Measurements from ENCODE around the gene CST5.

- TF ChIP-seq, protein P1, sequence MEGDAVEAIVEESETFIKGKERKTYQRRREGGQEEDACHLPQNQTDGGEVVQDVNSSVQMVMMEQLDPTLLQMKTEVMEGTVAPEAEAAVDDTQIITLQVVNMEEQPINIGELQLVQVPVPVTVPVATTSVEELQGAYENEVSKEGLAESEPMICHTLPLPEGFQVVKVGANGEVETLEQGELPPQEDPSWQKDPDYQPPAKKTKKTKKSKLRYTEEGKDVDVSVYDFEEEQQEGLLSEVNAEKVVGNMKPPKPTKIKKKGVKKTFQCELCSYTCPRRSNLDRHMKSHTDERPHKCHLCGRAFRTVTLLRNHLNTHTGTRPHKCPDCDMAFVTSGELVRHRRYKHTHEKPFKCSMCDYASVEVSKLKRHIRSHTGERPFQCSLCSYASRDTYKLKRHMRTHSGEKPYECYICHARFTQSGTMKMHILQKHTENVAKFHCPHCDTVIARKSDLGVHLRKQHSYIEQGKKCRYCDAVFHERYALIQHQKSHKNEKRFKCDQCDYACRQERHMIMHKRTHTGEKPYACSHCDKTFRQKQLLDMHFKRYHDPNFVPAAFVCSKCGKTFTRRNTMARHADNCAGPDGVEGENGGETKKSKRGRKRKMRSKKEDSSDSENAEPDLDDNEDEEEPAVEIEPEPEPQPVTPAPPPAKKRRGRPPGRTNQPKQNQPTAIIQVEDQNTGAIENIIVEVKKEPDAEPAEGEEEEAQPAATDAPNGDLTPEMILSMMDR (IDR thresholded peaks at IDR 0.05): no peak
- no peak for TF ChIP-seq POLR2A (IDR thresholded peaks at IDR 0.05)
Measured at GRCh38 chr20:23856736-23857135, 22.8 kb downstream of the CST5 start.
